Lung (tissue), 12 donors: Measurements from ENCODE around the gene TNFRSF17. TPM values are rescaled to one million over a fixed set of nuclear protein-coding genes. Genes with fewer than 3 reads are reported as not detected.
A peak's percentile ranks its signal among the peaks of the same experiment; 100 is the strongest.

Experiments used
- ATAC-seq: fragments of 200-7000 bp; cut with Tn5 transposase; one replicate; pipeline ENCODE4 v1.9.1; 2020; ENCODE audit warnings: moderate number of reproducible peaks; ENCODE audit not compliant: insufficient read depth, low FRiP score
- DNase-seq, 3 donors: peaks; one replicate each; pipeline ENCODE4 v3.0.0-alpha.2; 2013 to 2017
- H3K27ac ChIP-seq, 2 donors: one replicate each; pipeline ENCODE4 v1.5.1; 2013; ENCODE audit warnings: mild to moderate bottlenecking in 2 of 2, moderate library complexity in 2 of 2, control low read depth in 1 of 2, inconsistent platforms in 1 of 2, low read depth in 1 of 2, low read length in 1 of 2
- H3K27me3 ChIP-seq, 3 donors: one replicate each; pipeline ENCODE4 v1.5.1; 2013; ENCODE audit warnings: low read length in 2 of 3; ENCODE audit not compliant: control insufficient read depth in 3 of 3, insufficient read depth in 3 of 3
- H3K36me3 ChIP-seq, 4 donors: one replicate each; pipeline ENCODE4 v1.5.1; 2013; ENCODE audit warnings: low read length in 4 of 4, mild to moderate bottlenecking in 1 of 4, moderate library complexity in 1 of 4; ENCODE audit not compliant: control insufficient read depth in 4 of 4, insufficient read depth in 4 of 4
- H3K4me1 ChIP-seq, 5 donors: one replicate each; pipeline ENCODE4 v1.5.1; 2013; ENCODE audit warnings: low read length in 5 of 5, mild to moderate bottlenecking in 2 of 5, moderate library complexity in 1 of 5; ENCODE audit not compliant: control insufficient read depth in 5 of 5, insufficient read depth in 5 of 5
- H3K4me3 ChIP-seq: one replicate; pipeline ENCODE4 v1.5.1; 2013; ENCODE audit warnings: mild to moderate bottlenecking, control low read depth, moderate library complexity
- H3K9ac ChIP-seq, 2 donors: one replicate each; pipeline ENCODE4 v1.5.1; 2013; ENCODE audit warnings: low read length in 2 of 2, control low read depth in 1 of 2; ENCODE audit not compliant: insufficient read depth in 1 of 2
- H3K9me3 ChIP-seq, 4 donors: one replicate each; pipeline ENCODE4 v1.5.1; 2013; ENCODE audit warnings: low read length in 3 of 4, mild to moderate bottlenecking in 1 of 4, moderate library complexity in 1 of 4; ENCODE audit not compliant: control insufficient read depth in 4 of 4, insufficient read depth in 3 of 4
- CTCF ChIP-seq: IDR thresholded peaks from 2 replicates; pipeline ENCODE4 v1.5.1; 2012; ENCODE audit warnings: mild to moderate bottlenecking; ENCODE audit errors: control extremely low read depth, extremely low read depth
- WGBS, 2 donors: extraction: QIAGEN DNeasy Blood & Tissue Kit; methylation state at CpG; one replicate each; pipeline ENCODE4 v1.1.7; 2013; 5-methylcytosine and 5-hydroxymethylcytosine counted together
- polyA plus RNA-seq, 2 donors: library from polyadenylated mRNA; stranded (reverse); fragments of 200-250 nt; gene quantifications; one replicate each; pipeline ENCODE4 v1.2.1, GENCODE V29; 2013
- total RNA-seq, 2 donors: library from RNA; depleted of rRNA in 1 of 2; stranded (reverse); fragments of >200 nt in 1 of 2; gene quantifications; one replicate each; pipeline ENCODE4 v1.2.1, GENCODE V29; 2014 to 2021
- donor health status: control.
- donor health status: control.
- donor health status: Bipolar disorder and iron deficiency.
- donor health status: healthy.
- donor health status: DM: yes; HTN: yes; CAD: no.

The TNFRSF17 gene
- total and polyA plus RNA-seq, 4 donors = 0.30 to 3.2 (median 1.4) TPM

GRCh38 chr16:12009922-12010321 is 44.9 kb downstream of the TNFRSF17 start:
- Histone ChIP-seq H3K4me1 (no peaks in the 10 kb centered on the region), H3K4me3 (no peak overlapping the region), H3K27me3 (no peaks in the 10 kb centered on the region), H3K27ac (no peak overlapping the region), H3K9me3 (no peaks in the 10 kb centered on the region), H3K36me3 (peaks cover 0 to 10% (median 0%) of the 10 kb centered on the region in 4 donors), H3K9ac (no peak overlapping the region)
- DNase-seq (no peak), ATAC-seq (no peak)
- TF ChIP-seq CTCF = no peak
- 96 to 98% methylated on average over 2 of the region's 2 CpGs for WGBS, 2 donors

GRCh38 chr16:12010388-12011251 is 45.6 kb downstream of the TNFRSF17 start:
- DNase-seq (peak in 1 of 3 donors; percentile 36), ATAC-seq (no peak)
- WGBS, 2 donors = 51 to 68% methylated on average over 13 of the region's 13 CpGs
- no peak overlapping the region for H3K9ac ChIP-seq
- H3K4me3 ChIP-seq = no peak overlapping the region
- H3K36me3 ChIP-seq = peaks cover 0 to 6% (median 0%) of the 10 kb centered on the region in 4 donors
- no peak overlapping the region for H3K27ac ChIP-seq
- no peaks in the 10 kb centered on the region for H3K27me3 ChIP-seq
- H3K9me3 ChIP-seq = no peaks in the 10 kb centered on the region
- TF ChIP-seq CTCF = no peak
- no peaks in the 10 kb centered on the region for H3K4me1 ChIP-seq

- H3K9ac ChIP-seq = no peak overlapping the region
- H3K4me1 ChIP-seq = no peaks in the 10 kb centered on the region
- no peak for ATAC-seq
- no peaks in the 10 kb centered on the region for H3K27me3 ChIP-seq
- DNase-seq = no peak
- no peaks in the 10 kb centered on the region for H3K9me3 ChIP-seq
- no peak for TF ChIP-seq CTCF
- H3K4me3 ChIP-seq = no peak overlapping the region
- peaks cover 0 to 4% (median 0%) of the 10 kb centered on the region in 4 donors for H3K36me3 ChIP-seq
- WGBS, 2 donors = 91% methylated on average over 4 of the region's 4 CpGs
- H3K27ac ChIP-seq = no peak overlapping the region
Measured at GRCh38 chr16:12011565-12011964, 46.6 kb downstream of the TNFRSF17 start.
